Panc1 (cell line): ENCODE results near the gene HARS2. TPM values are rescaled to one million over a fixed set of nuclear protein-coding genes. Genes with fewer than 3 reads are reported as not detected.

Experiments
- ATAC-seq: fragments of 200-7000 bp; cut with Tn5 transposase; 2 replicates; pipeline ENCODE4 v1.9.1; 2020; ENCODE audit warnings: mild to moderate bottlenecking, moderate library complexity
- BruUV-seq: library from RNA; stranded (reverse); fragments of 400-500 nt; replicated peaks from 2 replicates; lab custom pipeline; 2021; lab: Mats Ljungman, UMichigan
- CTCF ChIA-PET: fragments of 300-600 bp; sonication (Branson Sonifier 250); formaldehyde crosslinking; loops from one replicate; lab custom pipeline; 2022; ENCODE audit warnings: antibody characterized with exemption; lab: Charles Lee
- POLR2A ChIA-PET: fragments of 300-600 bp; sonication (Branson Sonifier 250); formaldehyde crosslinking; loops from one replicate; lab custom pipeline; 2022; ENCODE audit warnings: antibody characterized with exemption; lab: Charles Lee
- DNase-seq: peaks from one replicate; pipeline ENCODE4 v3.0.0-alpha.2; 2010; ENCODE audit warnings: low read depth, low spot score
- H3K27ac ChIP-seq: 2 replicates; pipeline ENCODE4 v1.5.1; 2011; ENCODE audit warnings: mild to moderate bottlenecking, low read length, inconsistent platforms
- H3K27me3 ChIP-seq: fragments of 200-500 bp; sonication (Bioruptor generic); 2 replicates; pipeline ENCODE4 v1.6.0; 2014; ENCODE audit warnings: low read length, inconsistent platforms; ENCODE audit not compliant: control insufficient read depth, insufficient read depth
- H3K36me3 ChIP-seq: fragments of 200-500 bp; sonication (Bioruptor generic); 2 replicates; pipeline ENCODE4 v1.5.1; 2014; ENCODE audit warnings: inconsistent platforms, mild to moderate bottlenecking, low read length, moderate library complexity; ENCODE audit not compliant: control insufficient read depth, insufficient read depth
- H3K4me1 ChIP-seq: 2 replicates; pipeline ENCODE4 v1.5.1; 2011; ENCODE audit warnings: inconsistent platforms, mild to moderate bottlenecking, low read length, moderate library complexity; ENCODE audit not compliant: control insufficient read depth, insufficient read depth
- H3K4me3 ChIP-seq, 2 experiments: 2 replicates each; pipeline ENCODE4 v1.5.1; 2011 to 2012; ENCODE audit warnings: low read depth in 2 of 2, low read length in 2 of 2, mild to moderate bottlenecking in 2 of 2, inconsistent platforms in 1 of 2, moderate library complexity in 1 of 2
- H3K9me3 ChIP-seq: fragments of 200-500 bp; sonication (Bioruptor generic); 2 replicates; pipeline ENCODE4 v1.5.1; 2014; ENCODE audit warnings: low read depth, mild to moderate bottlenecking, inconsistent platforms, low read length, moderate library complexity; ENCODE audit not compliant: control insufficient read depth, insufficient read depth
- CTCF ChIP-seq: fragments of 450-650 bp; IDR thresholded peaks from 2 replicates; pipeline ENCODE4 v1.5.1; 2017; ENCODE audit warnings: mild to moderate bottlenecking
- POLR2AphosphoS5 ChIP-seq: IDR thresholded peaks from 2 replicates; pipeline ENCODE4 v1.6.1; 2012; ENCODE audit warnings: mild to moderate bottlenecking, low read depth, low read length, moderate library complexity
- REST ChIP-seq, 2 experiments: IDR thresholded peaks; 2 replicates each; pipeline ENCODE4 v1.6.1; 2011 to 2012; ENCODE audit warnings: low read depth in 2 of 2, control low read depth in 1 of 2, low read length in 1 of 2, mild to moderate bottlenecking in 1 of 2, moderate library complexity in 1 of 2; ENCODE audit not compliant: insufficient read depth in 1 of 2
- SIN3A ChIP-seq: IDR thresholded peaks from 2 replicates; pipeline ENCODE4 v1.6.1; 2012; ENCODE audit warnings: low read depth, mild to moderate bottlenecking, low read length, moderate library complexity, borderline replicate concordance; ENCODE audit not compliant: insufficient read depth
- TCF7L2 ChIP-seq: IDR thresholded peaks from 2 replicates; pipeline ENCODE4 v1.6.1; 2011; ENCODE audit warnings: mild to moderate bottlenecking, low read depth, low read length, inconsistent platforms
- in situ Hi-C: cut with HindIII; loops from 2 replicates; pipeline ENCODE4 v1.10.0; 2016; ENCODE audit warnings: low sequenced_read_pairs, low pct_unique_long_range_greater_than_20kb
- intact Hi-C: fragments of 100-400 bp; cut with micrococcal nuclease; formaldehyde crosslinking; loops from one replicate; pipeline ENCODE4 v1.10.0; 2022; ENCODE audit not compliant: unreplicated experiment
- total RNA-seq: library from RNA; stranded (reverse); gene quantifications from one replicate; pipeline ENCODE4 v1.2.1, GENCODE V29; 2021; ENCODE audit not compliant: unreplicated experiment

HARS2 gene
- total RNA-seq, 1 experiment from 2014 or later = 44.1 TPM

GRCh38 chr5:140673187-140673976 lies 17.9 kb upstream of the HARS2 start, which contains the start of gene DND1:
Gene DND1 (minus strand): TSS chr5:140673576. CDS start chr5:140673542, 34 bp downstream.
- no TSS peak for BruUV-seq
- no peak within 1 kb of the TSS for H3K27ac ChIP-seq
- TF ChIP-seq TCF7L2 = no peak
- no peak; the same call in 1 of the 2 replicates for TF ChIP-seq POLR2AphosphoS5
- no peak for TF ChIP-seq REST (IDR thresholded peaks at IDR 0.05; ENCODE audit: insufficient read depth in 1 of 2, low read depth in 2 of 2, low read length in 1 of 2)
- TF ChIP-seq SIN3A = no peak
- no peak for TF ChIP-seq CTCF
- intact Hi-C loops (no loop called here), in situ Hi-C loops (no loop called here)
- no peaks in the 10 kb centered on the region for H3K4me1 ChIP-seq
- peaks cover 13% of the 10 kb centered on the region for H3K36me3 ChIP-seq
- H3K27me3 ChIP-seq = no peaks in the 10 kb centered on the region
- ATAC-seq (peak; percentile 9), DNase-seq (no peak)
- ChIA-PET POLR2A (no interaction called here), CTCF (no interaction called here)
- H3K4me3 ChIP-seq = no peak within 1 kb of the TSS
- H3K9me3 ChIP-seq = no peaks in the 10 kb centered on the region

- Histone ChIP-seq H3K27me3 (no peaks in the 10 kb centered on the region), H3K9me3 (no peaks in the 10 kb centered on the region), H3K4me1 (no peaks in the 10 kb centered on the region), H3K36me3 (peaks cover 11% of the 10 kb centered on the region), H3K4me3 (no peak overlapping the region), H3K27ac (no peak overlapping the region)
- ChIA-PET POLR2A (no interaction called here), CTCF (no interaction called here)
- intact Hi-C loops (no loop called here), in situ Hi-C loops (no loop called here)
- ATAC-seq (peak; percentile 47), DNase-seq (no peak)
- no peak for TF ChIP-seq TCF7L2
- TF ChIP-seq REST (IDR thresholded peaks at IDR 0.05; ENCODE audit: insufficient read depth in 1 of 2, low read depth in 2 of 2, low read length in 1 of 2) = no peak
- TF ChIP-seq CTCF = no peak
- TF ChIP-seq SIN3A = no peak
- TF ChIP-seq POLR2AphosphoS5 = no peak
- no TSS peak for BruUV-seq
Observed at GRCh38 chr5:140674211-140674610, 17.0 kb upstream of the HARS2 start.
